Measurements from ENCODE around the gene CLDN19.
"Not testable (repeated sequence)": the region's sequence is repeated elsewhere in the genome, so short reads cannot be mapped to it uniquely, and the experiment has no call there.

The CLDN19 gene

DNA sequence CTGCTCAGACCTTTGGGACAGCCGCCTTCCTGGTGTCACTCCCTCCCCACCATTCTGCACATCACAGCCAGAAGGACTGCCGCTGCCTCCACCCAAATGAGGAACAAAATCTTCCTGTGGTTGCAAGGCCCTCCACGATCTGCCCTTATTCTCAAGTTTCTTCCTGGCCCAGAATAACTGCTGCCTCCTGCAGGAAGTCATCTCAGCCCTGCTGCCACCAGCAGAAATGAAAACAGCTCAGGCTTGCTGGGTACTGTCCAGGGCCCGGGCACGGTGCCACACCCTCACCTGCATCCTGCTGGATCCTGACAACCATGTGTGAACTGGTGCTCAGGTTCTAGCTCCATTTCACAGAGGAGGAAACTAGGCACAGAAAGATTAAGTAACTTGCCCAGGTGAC is 2.8 kb downstream of the CLDN19 start:
- DNase-seq = no peak

DNA sequence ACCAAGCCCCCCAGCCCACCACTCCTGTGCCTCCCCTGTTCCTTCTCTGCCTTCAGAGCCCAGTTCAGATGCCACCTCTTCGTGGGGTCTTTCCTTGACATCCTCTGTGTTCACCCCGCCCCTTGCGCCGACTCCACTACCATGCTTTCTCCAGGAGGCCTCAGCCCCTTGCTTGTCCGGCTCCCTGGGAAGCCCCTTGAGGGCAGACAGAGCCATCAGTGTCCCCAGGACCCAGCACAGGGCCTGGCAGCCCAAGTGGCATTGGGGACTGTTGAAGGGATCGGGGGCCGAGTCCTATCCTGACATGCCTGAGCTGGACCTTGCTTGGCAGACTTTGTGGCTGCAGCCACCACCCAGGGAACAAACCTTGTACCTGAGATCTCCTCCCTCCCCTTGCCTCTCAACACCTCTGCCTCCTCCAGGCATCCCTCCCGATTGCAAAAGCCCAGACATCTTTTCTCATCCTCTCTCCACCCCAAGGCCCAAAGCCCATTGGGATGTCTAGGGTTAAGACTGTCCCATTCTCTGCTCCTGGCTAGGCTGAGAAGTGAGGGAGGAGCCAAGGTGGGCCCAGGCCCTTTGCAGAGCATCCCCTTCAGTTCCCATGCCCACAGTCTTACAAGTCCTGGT is 3.4 kb downstream of the CLDN19 start:
- DNase-seq = no peak

GRCh38 chr1:42736152-42736551 is 3.9 kb downstream of the CLDN19 start:
- no peak for DNase-seq

DNA sequence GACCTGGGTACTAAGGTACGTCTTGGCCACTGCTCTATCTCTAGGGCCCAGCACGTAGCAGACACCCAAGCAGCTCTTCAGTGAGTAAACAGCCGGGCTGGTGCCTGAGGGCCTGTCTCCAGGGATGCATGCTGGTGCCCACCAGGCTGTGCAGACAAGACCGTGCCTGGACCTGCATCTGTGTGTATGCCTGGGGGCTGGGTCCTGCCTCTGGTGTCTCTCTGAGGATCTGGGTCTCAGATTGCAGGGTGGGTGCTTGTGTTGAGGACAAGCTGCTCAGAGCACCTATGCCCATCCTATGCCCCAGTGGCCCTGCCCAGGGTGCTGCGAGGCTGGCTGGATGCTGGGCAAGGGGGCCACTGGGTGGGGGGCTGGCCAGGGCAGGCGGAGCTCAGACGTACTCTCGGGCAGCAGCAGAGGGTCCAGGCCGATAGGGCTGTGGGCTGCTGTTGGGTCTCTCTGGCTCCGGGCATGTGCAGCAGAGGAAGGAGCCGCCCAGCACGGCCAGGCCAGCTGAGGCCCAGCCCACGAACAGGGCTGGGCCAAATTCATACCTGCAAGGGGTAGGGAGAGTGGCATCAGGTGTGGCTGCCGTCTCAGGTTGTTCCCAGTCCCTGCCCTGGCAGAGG is 4.4 kb downstream of the CLDN19 start:
- DNase-seq = no peak

DNA sequence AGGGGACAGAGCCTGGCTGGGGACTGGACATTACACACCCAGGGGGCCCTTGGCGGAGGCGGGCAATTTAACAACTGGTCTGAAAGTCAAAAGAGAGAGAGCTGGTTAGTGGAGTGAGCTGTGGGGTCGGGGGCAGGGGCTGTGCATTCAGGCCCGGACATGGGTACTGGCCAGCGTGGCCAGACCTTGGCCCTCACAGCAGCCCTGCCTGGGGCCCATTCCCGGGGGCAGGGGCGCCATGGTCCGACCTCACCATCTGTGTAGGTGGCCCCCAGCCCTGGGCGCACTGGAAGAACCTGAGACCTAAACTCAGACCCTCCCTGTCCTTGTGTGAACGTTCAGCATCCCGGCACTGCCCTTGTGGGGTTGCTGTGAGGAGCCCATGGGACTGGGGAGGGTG is 5.0 kb downstream of the CLDN19 start:
- no peak for DNase-seq

DNA sequence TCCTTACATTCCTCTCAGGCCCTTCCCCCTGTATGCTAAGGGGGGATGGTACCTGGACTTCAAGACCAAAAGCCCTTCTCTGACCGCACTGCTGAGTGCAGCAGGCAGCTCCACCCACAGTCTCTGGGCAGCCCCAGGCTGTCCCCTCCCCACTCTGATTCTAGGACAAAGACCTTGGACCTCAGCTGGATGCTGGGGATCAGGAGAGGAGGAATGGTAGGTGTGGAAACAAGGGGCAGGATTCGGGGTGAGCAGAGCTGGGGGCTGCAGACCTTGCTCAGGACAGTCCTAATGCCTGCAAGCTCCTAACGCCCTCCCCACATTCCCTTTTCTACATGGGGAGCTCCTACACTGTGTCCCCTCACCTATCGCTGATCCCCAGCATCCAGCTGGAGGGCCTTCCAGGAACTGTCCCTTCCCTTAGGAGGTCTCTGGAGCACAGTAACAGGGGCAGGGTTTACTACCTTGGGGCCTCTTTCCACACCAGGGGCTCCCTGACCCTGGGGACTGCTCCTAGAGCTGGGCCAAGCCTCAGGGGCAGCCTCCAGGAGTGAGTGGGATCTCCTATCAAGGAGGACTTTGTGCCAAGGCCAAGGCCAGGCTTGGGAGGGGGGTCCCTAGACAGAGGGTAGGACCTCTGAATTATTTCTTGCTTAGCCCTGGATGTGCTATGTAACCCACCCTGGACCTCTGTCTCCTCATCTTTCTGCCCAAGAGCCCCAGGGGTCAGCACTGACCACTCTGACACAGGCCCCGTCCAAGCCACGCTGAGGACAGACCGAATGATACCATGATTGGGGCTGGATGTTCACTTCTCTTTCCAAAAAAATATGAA is 5.6 kb downstream of the CLDN19 start:
- DNase-seq = no peak

GRCh38 chr1:42733415-42734200 is 6.4 kb downstream of the CLDN19 start:
- DNase-seq = no peak

DNA sequence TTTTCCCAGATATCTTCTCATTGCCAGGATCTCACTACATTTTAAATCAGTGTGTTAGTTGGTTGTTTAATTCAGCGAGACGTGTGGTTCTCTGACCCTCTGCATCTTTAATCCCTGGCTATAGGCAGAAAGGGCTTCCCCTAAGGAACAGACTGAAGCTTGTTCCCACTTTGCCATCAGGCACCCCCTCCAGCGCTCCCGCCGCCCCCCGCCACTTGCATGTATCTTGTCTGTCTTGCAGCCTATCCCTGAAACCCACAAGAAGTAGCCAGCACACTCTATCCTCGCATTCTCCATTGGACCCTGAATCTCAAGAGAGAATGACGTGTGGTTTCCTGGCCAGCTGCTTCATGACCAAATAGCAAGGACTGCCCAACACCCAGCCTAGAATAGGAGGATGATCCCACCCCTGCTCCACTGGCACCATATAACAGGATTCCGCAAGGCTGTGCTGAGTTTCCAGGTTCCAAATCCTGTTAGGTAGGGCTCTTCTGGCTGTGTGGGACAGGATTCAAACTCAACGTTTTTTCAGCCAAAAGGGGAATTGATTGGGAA is 7.8 kb downstream of the CLDN19 start:
- no peak for DNase-seq

GRCh38 chr1:42731585-42731984 is 8.5 kb downstream of the CLDN19 start:
- DNase-seq = no peak

- DNase-seq = peak; percentile 38 to 46
These were observed 9.0 kb downstream of the CLDN19 start for GRCh38 chr1:42730988-42731387.

GRCh38 chr1:42730002-42730401 is 10.0 kb downstream of the CLDN19 start:
- no peak for DNase-seq

GRCh38 chr1:42725820-42726219 is 14.2 kb downstream of the CLDN19 start:
- DNase-seq = not testable (repeated sequence)

GRCh38 chr1:42723511-42723910 is 16.5 kb downstream of the CLDN19 start:
- no peak for DNase-seq

DNA sequence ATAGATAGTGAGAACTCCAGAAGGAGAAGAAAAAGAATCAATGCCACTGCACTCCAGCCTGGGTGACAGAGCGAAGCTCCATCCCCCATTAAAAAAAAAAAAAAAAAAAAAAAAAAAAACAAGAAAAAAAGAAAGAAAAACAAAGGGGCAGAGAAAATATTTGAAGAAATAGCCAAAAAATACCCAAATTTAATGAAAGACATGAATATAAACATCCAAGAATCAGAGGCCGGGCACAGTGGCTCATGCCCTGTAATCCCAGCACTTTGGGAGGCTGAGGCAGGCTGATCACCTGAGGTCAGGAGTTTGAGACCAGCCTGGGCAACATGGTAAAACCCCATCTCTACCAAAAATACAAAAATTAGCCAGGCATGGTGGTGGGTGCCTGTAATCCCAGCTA is 17.6 kb downstream of the CLDN19 start:
- DNase-seq = not testable (repeated sequence)

DNA sequence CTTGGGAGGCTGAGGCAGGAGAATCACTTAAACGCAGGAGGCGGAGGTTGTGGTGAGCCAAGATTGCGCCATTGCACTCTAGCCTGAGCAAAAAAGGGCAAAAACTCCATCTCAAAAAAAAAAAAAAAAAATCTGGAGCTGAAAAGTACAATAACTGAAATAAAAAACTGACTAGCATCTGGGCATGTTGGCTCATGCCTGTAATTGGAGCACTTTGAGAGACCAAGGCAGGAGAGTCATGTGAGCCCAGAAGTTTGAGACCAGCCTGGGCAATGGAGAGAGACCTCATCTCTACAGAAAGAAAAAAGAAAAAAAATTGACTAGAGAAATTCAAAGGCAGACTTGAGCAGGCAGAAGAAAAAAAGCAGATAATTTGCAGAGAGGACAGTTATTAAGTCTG is 18.1 kb downstream of the CLDN19 start:
- DNase-seq = no peak

GRCh38 chr1:42720868-42721267 is 19.2 kb downstream of the CLDN19 start:
- DNase-seq = no peak

- not testable (repeated sequence) for DNase-seq
These were observed 25.6 kb downstream of the CLDN19 start for GRCh38 chr1:42714441-42714840.

- DNase-seq = no peak
These were observed 26.7 kb downstream of the CLDN19 start for GRCh38 chr1:42713293-42713692.

DNA sequence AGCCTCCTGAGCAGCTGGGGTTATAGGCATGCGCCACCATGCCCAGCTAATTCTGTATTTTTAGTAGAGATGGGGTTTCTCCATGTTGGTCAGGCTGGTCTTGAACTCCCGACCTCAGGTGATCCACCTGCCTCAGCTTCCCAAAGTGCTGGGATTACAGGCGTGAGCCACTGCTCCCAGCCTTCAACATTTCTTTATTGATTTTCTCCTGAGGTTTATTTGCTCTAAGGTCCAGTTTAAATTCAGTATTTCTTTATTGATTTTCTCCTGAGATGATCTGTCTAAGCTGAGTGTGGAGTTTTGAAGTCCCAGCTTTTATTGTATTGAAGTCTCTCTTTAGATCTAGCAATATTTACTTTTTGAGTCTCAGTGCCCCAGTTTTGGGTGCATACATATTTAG is 27.2 kb downstream of the CLDN19 start:
- not testable (repeated sequence) for DNase-seq

- DNase-seq = no peak
These were observed 36.1 kb downstream of the CLDN19 start for GRCh38 chr1:42703888-42704464.

DNA sequence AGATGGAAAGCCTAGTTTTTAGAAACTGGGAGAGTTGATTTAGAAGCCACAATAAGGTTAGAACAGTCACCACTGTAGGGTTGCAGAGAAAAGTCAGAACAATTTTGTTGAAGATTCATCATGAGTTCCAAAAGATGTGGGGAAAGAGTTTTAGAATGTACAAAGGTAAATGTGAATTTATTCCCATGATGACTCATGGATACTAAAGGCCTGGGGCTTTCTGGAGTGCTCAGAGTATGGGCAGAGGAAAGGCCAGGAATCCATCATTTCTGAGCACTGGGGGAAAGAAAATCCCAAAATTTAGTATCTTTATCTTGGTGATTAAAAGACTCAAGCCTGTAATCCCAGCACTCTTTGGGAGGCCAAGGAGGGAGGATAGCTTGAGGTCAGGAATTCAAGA is 40.0 kb downstream of the CLDN19 start:
- no peak for DNase-seq

- no peak for DNase-seq
These were observed 41.8 kb downstream of the CLDN19 start for GRCh38 chr1:42698081-42698813.

Data from activated CD4-positive, alpha-beta T cell treated with anti-CD3 and anti-CD28 coated beads, Interleukin-2, amount 50 U/mL, for 4 hours (primary cell).